Muscle of leg (tissue), 11 donors: ENCODE data around the gene GSTM5. TPM values are rescaled to one million over a fixed set of nuclear protein-coding genes. Genes with fewer than 3 reads are reported as not detected.
"Not testable (repeated sequence)": the region's sequence is repeated elsewhere in the genome, so short reads cannot be mapped to it uniquely, and the experiment has no call there.

Source experiments
- DNase-seq: peaks from one replicate; pipeline ENCODE4 v3.0.0; 2013
- H3K27ac ChIP-seq: one replicate; pipeline ENCODE4 v1.5.1; 2013; ENCODE audit warnings: mild to moderate bottlenecking, low read length, control low read depth
- H3K27me3 ChIP-seq: one replicate; pipeline ENCODE4 v1.6.1; 2013; ENCODE audit warnings: low read length; ENCODE audit not compliant: control insufficient read depth, insufficient read depth
- H3K36me3 ChIP-seq: one replicate; pipeline ENCODE4 v1.6.1; 2013; ENCODE audit warnings: low read length; ENCODE audit not compliant: control insufficient read depth, insufficient read depth
- H3K4me1 ChIP-seq: one replicate; pipeline ENCODE4 v1.6.1; 2013; ENCODE audit warnings: low read length; ENCODE audit not compliant: control insufficient read depth, insufficient read depth
- H3K4me3 ChIP-seq: one replicate; pipeline ENCODE4 v1.5.1; 2013; ENCODE audit warnings: low read length, control low read depth
- H3K9me3 ChIP-seq: replicated peaks from 2 replicates; pipeline ENCODE4 v1.6.1; 2013; ENCODE audit warnings: low read depth, low read length; ENCODE audit not compliant: control insufficient read depth
- WGBS: methylation state at CpG from one replicate; pipeline ENCODE4 v1.1.5; 2013; ENCODE audit warnings: missing lambda C conversion rate; ENCODE audit not compliant: insufficient coverage; 5-methylcytosine and 5-hydroxymethylcytosine counted together
- polyA plus RNA-seq, 8 donors: library from polyadenylated mRNA; unstranded; fragments of 120-200 nt; gene quantifications; one replicate each; pipeline versions ENCODE4 v1.2.1 to v1.2.3, GENCODE V29; 2013; ENCODE audit warnings: inconsistent platforms in 1 of 8, low replicate concordance in 1 of 8; ENCODE audit not compliant: insufficient read length in 8 of 8, insufficient read depth in 1 of 8
- total RNA-seq: library from RNA; stranded (reverse); fragments of 120-200 nt; gene quantifications from one replicate; pipeline ENCODE4 v1.2.4, GENCODE V29; 2013

Gene GSTM5
- total and polyA plus RNA-seq, 9 donors, result 10.2 to 48.0 (median 17.9) TPM

DNA sequence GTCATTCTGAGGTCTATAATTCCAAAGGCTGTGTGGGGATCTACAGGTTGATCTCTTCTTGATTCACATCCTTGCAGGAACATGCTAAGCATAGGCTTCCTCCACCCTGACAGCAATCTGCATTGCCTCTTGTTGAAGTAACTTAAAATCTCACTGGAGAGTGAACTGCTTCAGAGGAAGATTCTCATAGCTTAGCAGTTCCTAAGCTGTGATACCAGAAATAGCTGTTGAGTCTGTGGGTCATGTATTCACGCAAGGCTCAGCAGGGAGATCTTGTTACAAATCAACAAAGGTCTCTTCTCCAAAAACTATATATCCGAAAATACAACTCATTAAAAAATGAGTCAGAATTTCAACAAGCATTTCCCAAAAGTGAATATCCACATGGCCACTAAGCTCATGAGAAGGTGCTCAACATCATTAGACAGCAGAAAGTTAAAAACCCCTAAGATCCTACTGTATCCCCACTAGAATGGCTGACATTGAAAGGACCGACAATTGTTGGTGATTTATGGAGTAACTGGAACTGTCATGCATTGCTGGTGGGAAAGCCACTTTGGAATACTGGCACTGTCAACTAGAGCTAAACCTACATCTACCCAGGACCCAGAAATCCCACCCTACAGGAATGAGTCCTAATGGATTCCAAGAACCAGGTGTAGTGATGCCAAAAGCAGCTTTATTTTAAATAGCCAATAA is 35.2 kb upstream of the GSTM5 start:
- peak overlapping the region; percentile 47 for H3K27ac ChIP-seq
- H3K27me3 ChIP-seq, H3K4me3 ChIP-seq, H3K9me3 ChIP-seq, H3K4me1 ChIP-seq, H3K36me3 ChIP-seq: not testable (repeated sequence)
- 80% methylated on average over 1 of the region's 3 CpGs for WGBS
- peak; percentile 18 for DNase-seq

- WGBS, result no CpG with 5 or more reads among the region's 3 CpGs
- Histone ChIP-seq H3K9me3 (no peaks in the 10 kb centered on the region), H3K4me3 (no peak overlapping the region)
Measured at GRCh38 chr1:109677459-109677858, 34.6 kb upstream of the GSTM5 start.

DNA sequence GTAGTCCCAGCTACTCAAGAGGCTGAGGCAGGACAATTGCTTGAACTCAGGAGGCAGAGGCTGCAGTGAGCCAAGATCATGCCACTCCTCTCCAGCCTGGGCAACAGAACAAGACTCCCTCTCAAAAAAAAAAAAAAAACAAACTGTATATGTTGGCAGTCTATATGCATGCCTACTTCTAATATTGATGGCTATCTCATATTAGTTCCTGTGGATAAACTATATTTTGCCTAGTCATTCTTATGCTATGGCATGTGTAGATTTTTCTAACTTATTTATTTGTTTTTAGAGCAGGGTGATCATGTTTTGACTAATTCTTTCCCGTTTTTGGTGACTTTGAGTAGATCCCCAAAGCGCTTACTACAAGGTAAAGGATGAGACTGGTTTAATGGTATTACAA is 33.4 kb upstream of the GSTM5 start:
- H3K36me3 ChIP-seq, H3K9me3 ChIP-seq, H3K27me3 ChIP-seq, H3K4me1 ChIP-seq, DNase-seq, H3K4me3 ChIP-seq, H3K27ac ChIP-seq: not testable (repeated sequence)
- WGBS, result no CpG with 5 or more reads among the region's 2 CpGs

More at GRCh38 chr1:109677459-109677858, 34.6 kb upstream of the GSTM5 start:
- no peak for DNase-seq
- Histone ChIP-seq H3K27me3 (no peaks in the 10 kb centered on the region), H3K4me1 (no peaks in the 10 kb centered on the region), H3K36me3 (peaks cover 6% of the 10 kb centered on the region), H3K27ac (no peak overlapping the region)

DNA sequence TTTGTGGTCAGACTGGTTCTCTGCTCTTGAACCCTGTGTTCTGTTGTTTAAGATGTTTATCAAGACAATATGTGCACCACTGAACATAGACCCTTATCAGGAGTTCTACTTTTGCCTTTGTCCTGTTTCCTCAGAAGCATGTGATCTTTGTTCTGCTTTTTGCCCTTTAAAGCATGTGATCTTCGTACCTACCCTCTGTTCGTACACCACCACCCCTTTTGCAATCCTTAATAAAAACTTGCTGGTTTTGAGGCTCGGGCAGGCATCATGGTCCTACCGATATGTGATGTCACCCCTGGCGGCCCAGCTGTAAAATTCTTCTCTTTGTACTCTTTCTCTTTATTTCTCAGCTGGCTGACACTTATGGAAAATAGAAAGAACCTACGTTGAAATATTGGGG is 27.3 kb upstream of the GSTM5 start:
- DNase-seq, H3K36me3 ChIP-seq, H3K27ac ChIP-seq, H3K4me3 ChIP-seq, H3K4me1 ChIP-seq, H3K9me3 ChIP-seq, H3K27me3 ChIP-seq: not testable (repeated sequence)
- WGBS, result 100% methylated on average over 2 of the region's 6 CpGs

DNA sequence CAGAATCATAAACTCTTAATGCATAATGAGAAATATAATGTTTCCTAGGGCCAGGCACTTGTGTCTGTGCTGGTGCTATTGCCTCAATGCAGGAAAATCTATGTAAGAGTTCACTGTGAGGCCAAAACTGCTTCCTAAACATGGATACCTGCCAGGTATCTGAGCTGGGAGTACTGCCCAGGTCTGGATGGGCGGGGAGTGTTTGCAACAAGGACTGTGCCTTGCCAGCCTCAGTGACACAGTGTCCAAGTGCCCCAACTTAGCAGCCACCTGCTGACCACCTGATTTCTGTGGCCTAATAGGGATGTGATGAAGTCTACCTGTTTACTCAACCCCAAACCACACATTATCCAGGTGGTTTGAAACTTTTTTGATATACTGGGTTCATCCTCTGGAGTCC is 26.7 kb upstream of the GSTM5 start:
- H3K36me3 ChIP-seq, H3K9me3 ChIP-seq, H3K27ac ChIP-seq, H3K4me3 ChIP-seq, DNase-seq, H3K4me1 ChIP-seq, H3K27me3 ChIP-seq: not testable (repeated sequence)
- no CpG with 5 or more reads among the region's 1 CpG for WGBS

DNA sequence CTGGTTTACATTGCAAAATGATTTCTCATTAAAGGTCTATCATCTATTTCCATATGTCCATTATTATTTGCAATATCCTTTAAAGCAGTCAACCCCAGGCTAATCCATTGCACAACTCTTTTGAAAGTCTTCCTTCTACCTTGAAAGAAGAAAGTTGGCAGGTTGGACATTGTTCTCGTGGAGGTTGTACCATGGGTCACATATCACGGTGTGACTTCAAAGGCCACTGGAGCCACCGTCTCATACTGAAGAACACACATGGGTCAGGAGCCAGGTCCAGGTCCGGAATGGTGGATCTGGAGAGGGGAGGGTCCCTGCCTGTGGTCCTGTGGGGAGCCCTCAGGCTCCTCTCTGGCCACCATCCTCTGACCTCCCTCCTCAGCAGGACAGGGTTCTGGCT is 26.2 kb upstream of the GSTM5 start:
- H3K4me1 ChIP-seq, H3K4me3 ChIP-seq, H3K9me3 ChIP-seq, H3K36me3 ChIP-seq, H3K27ac ChIP-seq, DNase-seq, H3K27me3 ChIP-seq: not testable (repeated sequence)
- WGBS, result no CpG with 5 or more reads among the region's 4 CpGs

DNA sequence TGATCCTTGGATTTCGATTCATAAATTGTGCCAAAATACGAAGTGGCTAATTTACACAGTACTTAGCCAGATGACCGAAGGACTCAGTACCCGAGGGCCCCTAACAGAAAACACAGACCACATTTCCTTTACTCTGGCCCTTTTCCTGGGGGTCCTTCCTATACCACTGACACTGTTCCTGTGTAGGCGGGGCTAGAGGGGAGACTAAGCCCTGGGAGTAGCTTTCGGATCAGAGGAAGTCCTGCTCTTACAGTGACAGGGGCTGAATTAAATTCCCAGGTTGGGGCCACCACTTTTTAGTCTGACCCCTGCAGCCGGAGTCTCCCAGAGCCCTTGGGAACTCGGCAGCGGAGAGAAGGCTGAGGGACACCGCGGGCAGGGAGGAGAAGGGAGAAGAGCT is 24.9 kb upstream of the GSTM5 start:
- not testable (repeated sequence) for H3K4me1 ChIP-seq, H3K9me3 ChIP-seq, H3K36me3 ChIP-seq, H3K27me3 ChIP-seq, DNase-seq
- Histone ChIP-seq H3K27ac (peak overlapping the region; percentile 78), H3K4me3 (peak overlapping the region; percentile 61)
- 45% methylated on average over 2 of the region's 11 CpGs for WGBS

DNA sequence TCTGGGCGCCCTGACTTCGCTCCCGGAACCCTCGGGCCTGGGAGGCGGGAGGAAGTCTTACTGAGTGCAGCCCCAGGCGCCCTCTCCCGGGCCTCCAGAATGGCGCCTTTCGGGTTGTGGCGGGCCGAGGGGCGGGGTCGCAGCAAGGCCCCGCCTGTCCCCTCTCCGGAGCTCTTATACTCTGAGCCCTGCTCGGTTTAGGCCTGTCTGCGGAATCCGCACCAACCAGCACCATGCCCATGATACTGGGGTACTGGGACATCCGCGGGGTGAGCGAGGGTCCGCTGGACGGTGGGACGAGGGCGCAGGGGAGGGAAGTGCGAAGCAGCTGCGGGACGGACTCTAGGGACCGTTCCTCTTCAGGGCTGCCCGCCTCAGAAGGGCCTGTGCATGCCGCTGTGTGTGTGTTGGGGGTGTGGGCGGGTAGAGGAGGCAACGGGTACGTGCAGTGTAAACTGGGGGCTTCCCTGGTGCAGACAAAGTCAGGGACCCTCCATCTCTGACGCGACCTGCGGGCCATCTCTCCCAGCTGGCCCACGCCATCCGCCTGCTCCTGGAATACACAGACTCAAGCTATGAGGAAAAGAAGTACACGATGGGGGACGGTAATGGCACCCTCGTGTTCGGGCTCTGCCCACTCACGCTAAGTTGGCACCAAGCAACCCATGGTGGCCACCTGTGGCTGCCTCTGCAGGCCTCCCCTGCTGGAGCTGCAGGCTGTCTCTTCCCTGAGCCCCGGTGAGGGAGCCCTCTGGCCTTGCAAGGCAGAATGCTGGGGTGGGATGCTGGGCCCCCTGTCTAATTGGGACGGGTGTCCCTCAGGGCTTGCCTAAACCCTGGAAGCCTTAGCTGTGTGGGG is 24.2 kb upstream of the GSTM5 start, which contains the start of gene GSTM1:
Gene GSTM1, plus strand, starts transcription at position 177 of the 859 bp plus-strand sequence. Its CDS starts 57 bp downstream, at position 234.
- DNase-seq, result peak; percentile 91

DNA sequence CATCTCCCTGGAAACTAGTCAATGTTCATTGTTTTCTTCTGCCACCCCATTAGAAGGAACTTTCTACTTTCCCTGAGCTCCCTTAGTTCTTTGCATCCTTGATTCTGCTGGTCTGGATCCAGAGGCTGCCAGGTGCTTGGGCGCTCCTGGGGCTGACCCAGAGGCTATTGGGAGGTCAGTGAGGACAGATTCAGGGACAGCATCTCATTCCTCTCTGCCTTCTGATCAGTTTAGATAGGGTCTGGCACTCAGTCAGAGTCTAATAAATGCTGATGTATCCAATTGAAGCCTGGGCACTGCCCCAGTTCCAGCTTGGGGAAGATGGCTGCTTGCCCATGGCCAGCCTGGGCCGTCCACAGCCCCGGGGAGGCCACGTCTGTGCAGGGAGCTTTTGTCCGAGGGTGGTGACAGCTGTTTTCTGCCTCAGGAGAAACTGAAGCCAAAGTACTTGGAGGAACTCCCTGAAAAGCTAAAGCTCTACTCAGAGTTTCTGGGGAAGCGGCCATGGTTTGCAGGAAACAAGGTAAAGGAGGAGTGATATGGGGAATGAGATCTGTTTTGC is 22.1 kb upstream of the GSTM5 start:
- peaks cover 7% of the 10 kb centered on the region for H3K36me3 ChIP-seq
- no peak for DNase-seq
- no peaks in the 10 kb centered on the region for H3K9me3 ChIP-seq
- H3K27ac ChIP-seq, result no peak overlapping the region
- no peaks in the 10 kb centered on the region for H3K27me3 ChIP-seq
- WGBS, result 48% methylated on average over 3 of the region's 6 CpGs
- no peak overlapping the region for H3K4me3 ChIP-seq
- H3K4me1 ChIP-seq, result peaks cover 3% of the 10 kb centered on the region

More for the DNA sequence above, 24.2 kb upstream of the GSTM5 start, which contains the start of gene GSTM1:
- WGBS, result 5% methylated on average over 5 of the region's 46 CpGs
- Histone ChIP-seq H3K36me3 (peaks cover 7% of the 10 kb centered on the region), H3K9me3 (no peaks in the 10 kb centered on the region), H3K4me1 (peaks cover 3% of the 10 kb centered on the region), H3K4me3 (peak within 1 kb of the TSS; percentile 61), H3K27ac (peak within 1 kb of the TSS; percentile 78), H3K27me3 (no peaks in the 10 kb centered on the region)

- Histone ChIP-seq H3K4me1 (peaks cover 3% of the 10 kb centered on the region), H3K27ac (no peak overlapping the region), H3K36me3 (peaks cover 7% of the 10 kb centered on the region), H3K4me3 (no peak overlapping the region), H3K27me3 (no peaks in the 10 kb centered on the region), H3K9me3 (no peaks in the 10 kb centered on the region)
- DNase-seq, result no peak
- WGBS, result no CpG with 5 or more reads among the region's 6 CpGs
Measured at GRCh38 chr1:109691759-109692158, 20.3 kb upstream of the GSTM5 start.
